H7 (cell line): ENCODE results near the gene PRAMEF12. TPM values are rescaled to one million over a fixed set of nuclear protein-coding genes. Genes with fewer than 3 reads are reported as not detected.
A peak's percentile ranks its signal among the peaks of the same experiment; 100 is the strongest.
"Not testable (repeated sequence)": the region's sequence is repeated elsewhere in the genome, so short reads cannot be mapped to it uniquely, and the experiment has no call there.

Source experiments
- DNase-seq: peaks from one replicate; pipeline ENCODE4 v3.0.0; 2012
- H3K27me3 ChIP-seq: 2 replicates; pipeline ENCODE4 v1.6.0; 2011; ENCODE audit warnings: mild to moderate bottlenecking, low read length; ENCODE audit not compliant: control insufficient read depth, insufficient read depth
- H3K36me3 ChIP-seq: replicated peaks from 2 replicates; pipeline ENCODE4 v1.5.1; 2011; ENCODE audit warnings: low read length; ENCODE audit not compliant: control insufficient read depth, insufficient read depth
- H3K4me3 ChIP-seq: 2 replicates; pipeline ENCODE4 v1.5.1; 2011; ENCODE audit warnings: low read depth, mild to moderate bottlenecking, control low read depth, low read length, moderate library complexity; ENCODE audit not compliant: insufficient read depth
- total RNA-seq: library from RNA; depleted of rRNA; stranded (reverse); fragments of >200 nt; shearing (Covaris generic); gene quantifications from 2 replicates; pipeline ENCODE4 v1.2.3, GENCODE V29; 2014; rRNA removed

PRAMEF12 gene
- not detected in 2 replicates for total RNA-seq

DNA sequence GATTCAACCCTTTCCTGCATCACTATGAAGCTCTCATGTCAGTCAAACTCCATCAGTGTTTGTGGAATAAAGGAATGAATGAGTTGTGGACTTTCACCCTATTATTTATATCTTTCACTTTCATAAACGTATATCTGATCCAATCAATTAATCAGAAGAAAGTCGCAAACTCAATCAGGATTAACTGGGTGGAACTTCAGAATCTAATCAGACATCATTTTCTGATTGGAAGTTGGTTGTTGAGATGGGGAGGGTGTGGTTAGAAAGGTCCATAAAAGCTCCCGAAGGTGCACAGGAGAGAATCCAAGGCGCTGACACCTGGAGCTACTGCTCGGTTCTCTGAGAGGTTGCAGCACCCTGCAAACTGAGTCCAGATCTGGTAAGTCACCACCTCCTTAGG, at the start of gene PRAMEF12:
Gene PRAMEF12, plus strand, starts transcription at position 301 of the 400 bp plus-strand sequence. CDS start 1,130 bp downstream, outside the sequence.
- no peaks in the 10 kb centered on the region for H3K36me3 ChIP-seq
- H3K4me3 ChIP-seq: no peak within 1 kb of the TSS
- DNase-seq: peak; percentile 2
- no peaks in the 10 kb centered on the region; the same call in 1 of the 2 replicates for H3K27me3 ChIP-seq

DNA sequence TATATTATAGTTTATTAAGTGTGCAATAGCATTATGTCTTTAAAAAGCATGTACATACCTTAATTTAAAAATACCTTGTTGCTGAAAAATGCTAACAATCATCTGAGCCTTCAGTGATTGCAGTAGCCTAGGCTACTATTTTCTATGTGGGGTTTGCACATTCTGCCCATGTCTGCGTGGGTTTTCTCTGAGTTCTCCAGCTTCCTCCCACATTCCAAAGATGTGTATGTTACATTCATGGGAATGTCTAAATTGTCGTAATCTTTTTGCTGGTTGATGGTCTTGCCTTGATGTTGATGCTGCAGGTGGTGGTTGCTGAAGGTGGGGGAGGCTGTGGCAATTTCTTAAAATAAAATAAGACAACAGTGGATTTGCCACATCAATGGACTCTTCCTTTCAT, 45.1 kb upstream of the PRAMEF12 start:
- Histone ChIP-seq H3K36me3 (no peaks in the 10 kb centered on the region), H3K27me3 (no peaks in the 10 kb centered on the region), H3K4me3 (no peak overlapping the region)
- no peak for DNase-seq

DNA sequence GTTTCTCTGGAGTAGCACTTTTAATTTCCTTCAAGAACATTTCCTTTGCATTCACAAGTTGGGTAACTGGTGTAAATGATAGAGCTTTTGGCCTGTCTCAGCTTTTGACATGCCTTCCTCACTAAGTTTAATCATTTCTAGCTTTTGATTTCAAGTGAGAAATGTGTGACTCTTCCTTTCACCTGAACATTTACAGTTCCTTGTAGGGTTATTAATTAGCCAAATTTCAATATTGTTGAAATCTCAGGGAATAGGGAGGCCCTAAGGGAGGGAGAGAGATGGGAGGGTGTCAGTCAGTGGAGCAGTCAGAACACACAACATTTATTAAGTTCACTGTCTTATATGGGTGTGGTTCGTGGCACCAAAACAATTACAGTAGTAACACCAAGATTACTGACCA, 43.4 kb upstream of the PRAMEF12 start:
- Histone ChIP-seq H3K27me3 (no peaks in the 10 kb centered on the region), H3K36me3 (no peaks in the 10 kb centered on the region), H3K4me3 (no peak overlapping the region)
- no peak for DNase-seq

DNA sequence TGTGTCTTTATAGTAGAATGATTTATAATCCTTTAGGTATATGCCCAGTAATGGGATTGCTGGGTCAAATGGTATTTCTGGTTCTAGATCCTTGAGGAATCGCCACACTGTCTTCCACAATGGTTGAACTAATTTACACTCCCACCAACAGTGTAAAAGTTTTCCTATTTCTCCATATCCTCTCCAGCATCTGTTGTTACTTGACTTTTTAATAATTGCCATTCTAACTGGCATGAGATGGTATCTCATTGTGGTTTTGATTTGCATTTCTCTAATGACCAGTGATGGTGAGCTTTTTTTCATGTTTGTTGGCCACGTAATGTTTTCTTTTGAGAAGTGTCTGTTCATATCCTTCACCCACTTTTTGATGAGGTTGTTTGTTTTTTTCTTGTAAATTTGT, 42.5 kb upstream of the PRAMEF12 start:
- H3K27me3 ChIP-seq, H3K4me3 ChIP-seq, H3K36me3 ChIP-seq, DNase-seq: not testable (repeated sequence)

DNA sequence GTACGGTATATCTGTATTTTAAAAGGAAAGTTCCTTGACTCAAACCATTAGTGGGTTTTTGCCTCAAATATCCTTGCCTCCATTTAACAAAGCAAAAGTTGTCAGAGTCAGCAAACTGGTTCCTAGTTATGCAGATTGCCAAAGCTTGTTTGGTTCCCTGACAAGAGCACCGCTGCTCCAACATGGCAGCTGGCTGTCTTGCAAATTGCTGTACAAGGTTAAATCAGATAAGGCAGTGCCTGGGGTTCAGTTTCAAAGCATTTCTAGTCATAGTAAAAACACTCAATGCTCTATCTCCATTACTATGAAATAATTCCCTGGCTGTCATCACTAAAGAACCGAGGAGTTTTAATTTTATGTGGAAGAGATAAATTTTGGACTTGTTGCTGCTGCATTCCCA, 38.9 kb upstream of the PRAMEF12 start:
- H3K4me3 ChIP-seq: no peak overlapping the region
- DNase-seq: no peak
- no peaks in the 10 kb centered on the region for H3K36me3 ChIP-seq
- H3K27me3 ChIP-seq: no peaks in the 10 kb centered on the region

DNA sequence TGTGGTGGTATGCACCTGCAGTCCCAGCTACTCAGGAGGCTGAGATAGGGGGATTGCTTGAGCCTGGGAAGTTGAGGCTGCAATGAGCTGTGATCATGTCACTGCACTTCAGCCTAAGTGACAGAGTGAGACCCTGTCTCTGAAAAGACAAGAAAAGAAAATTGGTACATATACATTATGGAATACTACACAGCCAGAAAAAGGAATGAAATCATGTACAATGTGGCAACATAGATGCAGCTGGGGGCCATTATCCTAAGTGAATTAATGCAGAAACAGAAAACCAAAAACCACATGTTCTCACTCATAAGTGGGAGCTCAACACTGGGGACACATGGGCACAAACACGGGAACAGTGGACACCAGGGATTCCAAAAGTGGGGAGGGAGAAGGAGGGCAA, 34.6 kb upstream of the PRAMEF12 start:
- Histone ChIP-seq H3K36me3 (no peaks in the 10 kb centered on the region), H3K27me3 (no peaks in the 10 kb centered on the region), H3K4me3 (no peak overlapping the region)
- no peak for DNase-seq

DNA sequence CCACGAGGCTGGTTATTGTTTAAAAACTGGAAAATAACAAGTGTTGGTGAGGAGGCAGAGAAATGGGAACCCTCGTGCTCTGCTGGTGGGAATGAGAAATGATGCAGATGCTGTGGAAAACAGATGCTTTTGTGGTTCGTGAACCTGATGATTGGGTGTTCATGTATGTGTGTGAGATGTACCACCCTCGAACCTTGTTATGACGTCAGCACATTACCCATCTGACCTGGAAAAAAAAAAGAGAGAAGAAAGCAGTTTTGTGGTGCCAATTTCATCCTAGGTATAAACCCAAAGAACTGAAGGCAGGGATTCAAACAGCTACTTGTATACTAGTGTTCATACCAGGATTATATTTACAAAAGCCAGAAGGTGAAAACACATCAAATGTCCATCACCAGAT, 33.9 kb upstream of the PRAMEF12 start:
- Histone ChIP-seq H3K36me3 (no peaks in the 10 kb centered on the region), H3K4me3 (no peak overlapping the region), H3K27me3 (no peaks in the 10 kb centered on the region)
- DNase-seq: no peak

DNA sequence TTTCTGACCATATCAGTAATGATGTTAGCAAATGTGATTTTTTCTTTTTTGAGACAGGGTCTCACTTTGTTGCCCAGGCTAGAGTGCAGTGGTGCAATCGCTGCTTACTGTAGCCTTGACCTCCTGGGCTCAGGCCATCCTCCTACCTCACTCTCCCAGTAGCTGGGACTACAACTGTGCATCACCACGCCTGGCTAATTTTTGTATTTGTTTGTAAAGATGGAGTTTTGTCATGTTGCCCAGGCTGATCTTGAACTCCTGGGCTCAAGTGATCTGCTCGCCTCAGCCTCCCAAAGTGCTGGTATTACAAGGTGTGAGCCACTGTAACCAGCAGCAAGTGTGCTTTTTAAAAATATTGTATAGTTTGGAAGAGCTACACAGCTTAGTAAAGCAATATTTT, 31.6 kb upstream of the PRAMEF12 start:
- Histone ChIP-seq H3K36me3 (no peaks in the 10 kb centered on the region), H3K4me3 (no peak overlapping the region), H3K27me3 (no peaks in the 10 kb centered on the region)
- no peak for DNase-seq

DNA sequence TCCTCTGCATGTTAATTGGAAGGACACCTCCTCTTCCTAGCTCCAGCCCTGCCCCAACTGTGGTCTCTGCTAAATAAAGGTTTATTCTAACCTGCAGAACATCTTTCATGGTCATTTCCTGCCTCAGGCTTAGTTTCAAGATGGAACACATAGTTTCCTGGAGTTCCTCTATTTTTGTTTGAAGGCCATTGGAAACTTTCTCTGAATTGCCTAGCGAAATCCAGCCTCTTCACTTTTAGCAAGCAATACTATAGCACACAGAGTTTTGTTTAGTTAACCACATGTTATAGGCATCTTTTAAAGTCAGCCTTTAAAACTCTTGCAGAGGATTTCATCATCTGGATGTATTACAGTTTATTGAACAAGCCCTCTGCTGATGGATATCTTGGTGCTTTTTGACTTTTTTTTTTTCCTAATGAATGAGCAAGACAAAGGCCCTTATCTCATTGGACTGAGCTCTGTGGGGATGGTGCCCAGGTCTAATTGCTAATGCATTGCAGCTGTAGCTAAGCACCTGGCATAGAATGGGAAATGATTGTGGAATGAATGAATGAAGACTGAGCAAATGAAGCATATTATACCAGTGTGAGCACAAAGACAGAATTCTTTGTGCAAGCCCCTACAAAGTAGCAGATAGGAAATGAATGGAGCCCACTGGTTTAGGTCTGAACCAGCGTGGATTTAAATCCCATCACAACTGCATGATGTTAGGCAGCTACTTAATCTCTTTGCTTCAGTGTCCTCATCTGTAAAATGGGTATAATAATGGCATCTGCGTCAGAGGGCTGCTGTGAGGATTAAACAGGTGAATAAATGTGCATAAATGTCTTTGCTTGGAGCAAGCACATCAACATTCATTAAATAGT, 28.2 kb upstream of the PRAMEF12 start:
- Histone ChIP-seq H3K4me3 (no peak overlapping the region), H3K27me3 (no peaks in the 10 kb centered on the region), H3K36me3 (no peaks in the 10 kb centered on the region)
- DNase-seq: no peak

DNA sequence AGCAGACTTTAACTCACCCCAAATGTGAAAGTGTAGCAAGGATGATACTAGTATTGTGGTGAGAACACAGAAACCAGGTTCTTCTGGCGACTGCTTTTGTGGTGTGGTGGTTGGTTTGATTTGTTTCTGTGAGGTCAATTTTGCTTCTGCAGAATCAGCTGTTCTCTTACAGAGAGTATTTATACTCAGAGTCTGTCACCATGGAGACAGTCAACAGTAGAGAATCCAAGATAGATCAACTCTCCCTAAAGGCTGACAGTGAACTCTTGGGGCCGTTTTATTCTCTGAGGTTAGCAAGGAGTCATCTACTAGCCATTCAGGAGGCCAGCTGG, 27.6 kb upstream of the PRAMEF12 start, which contains the start of gene CFAP107:
Gene CFAP107, plus strand, starts transcription at position 209 of the 332 bp plus-strand sequence. CDS start 231 bp downstream, outside the sequence.
- no peaks in the 10 kb centered on the region for H3K36me3 ChIP-seq
- DNase-seq: no peak
- no peaks in the 10 kb centered on the region for H3K27me3 ChIP-seq
- no peak within 1 kb of the TSS for H3K4me3 ChIP-seq

DNA sequence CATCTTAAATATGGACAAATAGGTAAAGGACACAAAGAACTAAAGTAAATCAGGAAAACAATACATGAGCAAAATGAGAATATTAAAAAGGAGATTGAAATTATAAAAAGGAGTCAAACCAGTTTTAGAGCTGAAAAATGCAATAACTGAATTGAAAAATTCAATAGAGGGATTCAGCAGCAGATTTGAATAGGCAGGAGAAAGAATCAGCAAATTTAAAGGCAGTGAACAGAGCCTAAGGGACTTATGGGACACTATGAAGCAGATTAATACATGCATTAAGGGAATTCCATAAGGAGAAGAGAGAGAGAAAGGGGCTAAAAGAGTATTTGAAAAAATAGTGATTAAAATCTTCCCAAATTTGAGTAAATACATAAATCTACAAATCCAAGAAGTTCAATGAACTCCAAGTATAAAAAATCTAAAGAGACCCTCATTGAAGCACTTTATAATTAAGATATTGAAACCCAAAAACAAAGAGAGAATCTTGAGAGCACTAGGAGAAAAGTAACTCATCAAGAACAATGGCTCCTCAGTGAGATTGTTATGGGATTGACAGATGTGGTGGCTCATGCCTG, 24.7 kb upstream of the PRAMEF12 start:
- Histone ChIP-seq H3K4me3 (no peak overlapping the region), H3K36me3 (no peaks in the 10 kb centered on the region), H3K27me3 (no peaks in the 10 kb centered on the region)
- no peak for DNase-seq

DNA sequence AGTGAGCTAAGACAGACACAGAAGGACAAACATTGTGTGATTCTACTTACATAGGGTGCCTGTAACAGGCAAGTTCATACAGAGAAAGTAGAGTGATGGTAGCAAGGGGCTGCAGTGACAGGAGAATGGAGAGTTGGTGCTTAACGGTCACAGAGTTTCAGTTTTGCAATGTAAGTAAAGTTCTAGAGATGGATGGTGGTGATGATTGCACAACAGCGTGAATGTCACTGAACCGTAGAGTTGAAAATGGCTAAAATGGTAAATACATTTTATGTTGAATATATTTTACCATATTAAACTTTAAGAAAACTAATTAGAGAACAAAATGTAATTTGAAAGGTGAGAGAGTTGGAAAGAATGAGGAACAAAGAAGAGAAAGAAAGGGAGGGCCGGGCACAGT, 18.8 kb upstream of the PRAMEF12 start:
- Histone ChIP-seq H3K4me3 (no peak overlapping the region), H3K27me3 (no peaks in the 10 kb centered on the region), H3K36me3 (no peaks in the 10 kb centered on the region)
- no peak for DNase-seq

DNA sequence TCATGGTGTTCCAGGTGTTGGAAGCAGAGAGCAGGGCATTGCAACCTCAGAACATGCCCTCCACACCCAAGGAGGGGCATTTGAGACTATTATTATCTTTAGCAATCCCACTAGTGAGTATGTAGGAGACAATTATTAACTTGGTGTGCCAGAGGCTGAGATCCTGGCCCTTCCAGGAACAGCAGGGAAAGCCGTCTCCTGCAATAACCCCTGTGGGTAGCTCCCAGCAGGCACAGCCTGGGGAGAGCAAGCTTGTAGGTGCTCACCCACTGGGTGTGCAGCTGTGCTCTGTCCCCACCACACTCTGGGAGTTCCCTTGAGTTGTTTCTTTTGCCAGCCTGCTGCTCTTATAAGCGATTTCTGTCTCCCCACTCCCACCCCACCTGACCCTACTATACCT, 17.3 kb upstream of the PRAMEF12 start:
- no peak overlapping the region for H3K4me3 ChIP-seq
- no peaks in the 10 kb centered on the region for H3K36me3 ChIP-seq
- no peak for DNase-seq
- H3K27me3 ChIP-seq: no peaks in the 10 kb centered on the region

DNA sequence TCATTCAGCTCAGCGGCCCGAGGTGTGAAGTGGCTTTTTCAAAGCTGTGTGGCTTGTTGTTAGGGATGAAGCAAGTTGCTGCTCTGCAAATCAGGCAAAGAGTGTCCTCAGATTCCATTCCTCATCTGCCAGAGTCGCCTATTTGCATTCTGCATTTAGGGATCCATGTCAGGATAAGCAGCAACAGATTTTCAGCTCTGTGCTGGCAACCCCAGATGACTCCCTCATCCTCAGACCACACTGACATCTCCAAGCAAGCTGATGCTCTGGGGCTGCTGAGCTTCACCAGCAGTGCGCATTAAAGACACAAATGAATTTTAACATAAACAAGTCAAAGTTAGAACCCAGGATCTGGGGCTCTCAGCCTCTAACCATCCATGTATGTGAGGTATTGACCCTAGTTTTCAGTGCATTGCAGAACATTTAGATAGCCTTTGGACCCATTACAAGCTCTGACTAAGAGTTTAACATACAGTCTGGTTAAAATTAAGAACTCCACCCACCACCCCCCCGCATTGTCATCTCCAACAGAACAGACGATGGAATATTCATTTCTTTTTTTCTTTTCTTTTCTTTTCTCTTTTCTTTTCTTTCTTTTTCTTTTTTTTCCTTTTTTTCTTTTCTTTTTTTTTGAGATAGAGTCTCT, 16.6 kb upstream of the PRAMEF12 start:
- DNase-seq: no peak

DNA sequence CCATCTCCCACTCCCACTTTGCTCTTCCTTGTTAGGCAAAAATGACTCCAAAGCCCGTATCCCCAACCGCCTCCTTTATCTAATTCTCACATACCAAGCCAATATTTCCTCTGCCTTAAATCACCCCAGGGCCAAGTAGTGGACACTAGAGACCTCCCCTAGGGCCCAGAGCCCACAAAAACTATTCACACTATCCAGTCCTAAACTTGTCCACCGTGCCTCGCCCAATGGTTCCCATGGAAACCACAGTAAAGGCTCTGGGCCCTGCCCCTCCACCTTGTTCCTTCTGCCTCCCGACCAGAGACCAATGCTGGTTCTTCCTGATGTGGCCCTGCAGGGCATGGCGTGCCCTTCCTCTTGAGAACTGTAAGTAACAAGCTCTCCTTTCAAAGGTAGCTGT, 15.7 kb upstream of the PRAMEF12 start:
- no peak for DNase-seq
- Histone ChIP-seq H3K4me3 (no peak overlapping the region), H3K27me3 (no peaks in the 10 kb centered on the region), H3K36me3 (no peaks in the 10 kb centered on the region)

More for the DNA sequence above, 16.6 kb upstream of the PRAMEF12 start:
- no peaks in the 10 kb centered on the region for H3K27me3 ChIP-seq
- no peak overlapping the region for H3K4me3 ChIP-seq
- H3K36me3 ChIP-seq: no peaks in the 10 kb centered on the region
